Muscle of back (tissue), 11 donors: ENCODE measurements around the gene GINS1. TPM values are rescaled to one million over a fixed set of nuclear protein-coding genes. Genes with fewer than 3 reads are reported as not detected.
A peak's percentile ranks its signal among the peaks of the same experiment; 100 is the strongest.

Experiments
- DNase-seq, 3 donors: peaks; one replicate each; pipeline versions ENCODE4 v3.0.0 to v3.0.0-alpha.2; 2013
- polyA plus RNA-seq, 10 donors: library from polyadenylated mRNA; unstranded; fragments of 120-200 nt; gene quantifications; one replicate each; pipeline ENCODE4 v1.2.1, GENCODE V29; 2013; ENCODE audit not compliant: insufficient read length in 10 of 10

GINS1 gene
- polyA plus RNA-seq, 10 donors, result 4.9 to 13.5 (median 7.5) TPM

DNA sequence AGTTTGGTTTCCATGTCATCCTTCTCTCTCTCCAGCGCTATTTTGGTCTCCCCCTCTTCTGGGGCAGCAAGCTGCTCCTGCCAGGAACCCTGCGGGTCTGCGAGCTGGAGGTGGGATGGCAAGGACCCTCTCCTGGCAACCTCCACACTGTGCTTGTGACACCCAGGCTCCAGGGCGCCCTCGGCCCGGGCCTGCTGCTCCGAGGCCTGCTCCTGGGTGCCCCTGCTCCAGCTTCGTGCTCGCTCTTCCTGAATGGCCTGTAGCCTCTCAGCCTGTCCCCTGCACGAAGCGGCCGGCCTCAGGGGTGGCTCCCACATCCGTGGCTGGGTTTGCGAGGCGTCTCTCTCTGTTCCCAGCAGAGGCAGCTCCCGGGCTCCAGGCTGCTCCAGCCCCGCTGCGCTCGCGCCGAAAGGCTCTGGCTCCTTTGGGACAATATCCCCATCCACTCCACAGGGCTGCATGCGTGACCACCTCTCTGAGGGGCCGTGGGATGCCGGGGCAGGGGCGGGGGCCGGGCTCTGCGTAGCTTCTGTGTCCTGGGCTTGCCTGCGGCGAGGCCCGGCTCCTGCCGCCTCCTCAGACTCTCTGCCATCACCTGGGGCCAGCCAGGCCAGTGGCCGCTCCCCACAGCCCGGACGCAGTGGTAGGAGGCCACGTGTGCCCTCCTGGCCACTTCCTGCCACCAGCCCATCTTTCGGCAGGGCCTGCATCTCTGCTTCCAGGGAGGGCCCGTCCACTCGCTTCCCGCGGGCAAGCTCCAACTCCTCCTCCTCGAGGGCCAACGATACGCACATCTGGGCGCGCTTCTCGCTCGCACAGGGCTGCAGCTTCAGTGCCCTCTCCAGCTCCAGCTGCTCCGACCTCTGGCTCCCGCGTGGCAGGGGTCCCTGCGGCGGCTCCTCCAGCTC is 68.9 kb downstream of the GINS1 start:
- no peak for DNase-seq

DNA sequence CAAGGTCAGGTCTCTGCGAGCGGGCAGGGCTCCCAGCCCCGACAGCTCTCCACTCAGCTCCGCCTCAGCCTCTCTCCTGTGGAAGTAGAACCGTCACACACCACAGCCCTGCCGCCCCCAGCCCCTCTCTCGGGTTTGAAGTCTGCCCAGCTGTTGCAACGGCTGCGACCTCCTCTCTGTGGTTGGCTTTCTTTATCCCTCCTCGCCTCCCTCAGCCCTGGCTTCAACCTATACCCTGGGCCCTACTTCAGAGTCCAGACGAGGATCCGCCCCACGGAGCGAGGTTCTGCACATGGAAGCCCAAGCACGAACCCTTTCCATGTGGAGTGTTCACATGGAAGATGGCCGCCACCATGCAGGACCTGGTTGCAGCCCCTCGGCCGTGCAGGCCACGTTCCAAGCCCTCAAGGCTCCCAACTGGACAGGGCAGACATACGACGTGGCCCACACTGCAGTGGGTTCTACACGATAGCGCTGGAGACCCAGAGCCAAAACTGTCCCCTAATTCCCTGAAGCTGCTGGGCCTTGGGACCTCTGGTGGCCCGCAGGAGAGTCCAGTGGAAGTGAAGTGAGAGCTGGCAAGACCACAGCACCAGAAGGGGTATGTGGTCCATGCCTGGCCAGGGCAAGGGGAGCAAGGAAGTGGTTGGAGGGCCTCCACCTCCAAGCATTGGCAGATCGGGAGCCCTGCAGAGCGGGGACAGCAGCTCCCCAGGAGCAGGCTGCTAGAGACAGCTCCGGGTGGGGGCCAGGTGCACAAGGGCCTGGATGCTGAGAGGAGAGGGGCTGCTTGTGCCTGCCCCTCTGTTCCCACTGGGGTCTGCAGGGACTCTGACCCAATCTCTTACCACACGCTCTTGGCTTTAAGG is 69.8 kb downstream of the GINS1 start:
- no peak for DNase-seq

GRCh38 chr20:25478889-25479568 is 71.6 kb downstream of the GINS1 start:
- no peak for DNase-seq

- no peak for DNase-seq
These were observed 72.2 kb downstream of the GINS1 start for GRCh38 chr20:25479638-25480037.

- DNase-seq, result no peak
These were observed 72.7 kb downstream of the GINS1 start for GRCh38 chr20:25480156-25480555.

DNA sequence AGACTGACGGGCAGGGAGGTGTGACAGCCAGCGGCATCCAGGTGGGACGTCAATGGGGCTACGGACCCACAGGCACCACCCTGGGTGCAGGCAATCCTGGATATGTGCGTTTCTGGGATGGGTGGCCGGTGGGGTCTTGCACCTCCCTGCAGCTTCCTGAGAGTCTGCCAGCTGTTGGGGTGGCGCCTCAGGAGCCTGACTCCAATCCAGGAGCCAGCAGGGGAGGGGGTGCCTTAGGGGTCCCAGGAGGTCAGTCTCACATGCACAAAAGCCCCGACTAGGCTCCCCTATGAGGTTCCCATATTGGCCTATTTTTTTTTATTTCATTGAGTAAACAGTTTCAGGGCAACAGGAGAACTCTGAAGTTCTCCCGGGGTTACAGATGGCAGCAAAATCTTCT is 73.3 kb downstream of the GINS1 start:
- DNase-seq, result no peak

GRCh38 chr20:25481235-25481917 is 73.9 kb downstream of the GINS1 start:
- DNase-seq, result no peak

DNA sequence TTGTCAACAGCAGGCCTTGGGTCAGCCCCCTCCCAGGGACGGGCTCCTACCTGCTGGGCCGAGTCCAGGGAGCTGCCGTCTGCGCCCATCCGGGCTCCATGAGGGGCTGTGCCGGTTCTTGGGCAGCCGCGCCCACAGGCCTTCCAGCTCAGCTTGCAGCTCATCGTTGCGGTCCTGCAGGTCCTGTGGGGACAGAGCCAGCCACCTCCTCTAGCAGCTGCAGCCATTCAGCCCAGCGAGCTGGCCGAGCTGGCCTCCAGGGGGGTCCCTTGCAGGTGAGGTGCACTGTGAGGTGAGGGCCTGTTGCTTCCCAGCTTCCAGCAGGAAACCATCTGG is 74.4 kb downstream of the GINS1 start:
- no peak for DNase-seq

- no peak for DNase-seq
These were observed 76.1 kb downstream of the GINS1 start for GRCh38 chr20:25483431-25484132.

DNA sequence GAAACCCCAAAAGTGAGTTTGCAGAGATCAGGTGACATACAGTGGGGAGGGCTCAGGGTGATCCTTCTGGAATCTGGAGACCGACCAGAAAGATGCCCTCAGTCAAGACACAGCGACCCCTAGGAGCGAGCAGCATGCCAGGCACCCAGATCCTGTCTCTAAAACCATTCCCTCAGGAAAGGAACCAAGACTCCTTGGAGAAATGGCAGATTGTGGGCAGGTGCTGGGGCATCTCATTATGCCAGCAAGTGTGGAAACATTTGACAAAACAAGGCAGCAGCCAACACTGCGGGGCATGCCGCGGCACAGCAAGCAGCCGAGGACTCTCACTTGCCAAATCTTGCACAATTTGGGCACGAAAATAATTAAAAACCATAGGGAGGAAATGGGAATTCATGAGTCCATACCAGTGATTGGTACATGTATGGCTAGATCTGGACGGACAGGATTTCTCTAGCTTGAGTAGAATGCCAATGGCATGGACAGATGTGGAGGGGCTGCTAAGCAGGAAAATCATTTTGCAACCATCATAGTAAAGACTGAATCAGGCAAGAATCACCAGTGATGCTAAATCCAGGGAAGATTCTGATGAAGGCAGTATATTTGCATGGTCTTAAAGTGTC is 76.9 kb downstream of the GINS1 start:
- no peak for DNase-seq

DNA sequence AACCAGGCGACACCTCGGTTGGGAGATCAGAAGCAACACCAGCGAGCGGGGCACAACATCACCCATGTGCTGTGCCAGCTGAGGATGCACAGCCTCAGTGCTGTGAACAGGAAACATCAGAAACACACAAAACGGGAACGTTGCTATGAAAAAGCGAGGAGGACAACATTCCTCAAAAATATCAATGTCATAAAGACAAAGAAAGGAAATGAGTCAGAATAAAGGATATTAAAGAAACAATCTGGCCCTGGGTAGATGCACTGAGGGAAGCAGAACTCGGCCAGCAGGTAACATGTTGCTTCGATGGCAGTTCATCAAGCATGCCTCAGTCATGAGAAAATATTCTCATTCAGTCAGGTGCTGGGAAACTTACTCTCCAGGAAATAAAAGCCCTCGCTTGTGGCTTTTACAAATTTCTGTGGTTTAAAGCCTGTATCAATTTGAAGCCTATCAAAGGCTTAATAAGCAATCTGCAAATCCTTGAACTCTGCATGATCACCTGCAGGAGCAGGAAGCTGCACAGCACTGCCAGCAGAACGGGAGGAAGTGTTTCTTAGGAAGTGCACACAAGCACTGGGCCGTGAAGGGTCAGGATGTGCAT is 77.5 kb downstream of the GINS1 start:
- no peak for DNase-seq

- no peak for DNase-seq
These were observed 78.4 kb downstream of the GINS1 start for GRCh38 chr20:25485872-25486271.

- DNase-seq, result peak in 1 of 3 donors; percentile 21
These were observed 78.9 kb downstream of the GINS1 start for GRCh38 chr20:25486377-25486776.

GRCh38 chr20:25487306-25487705 is 79.8 kb downstream of the GINS1 start:
- no peak for DNase-seq

DNA sequence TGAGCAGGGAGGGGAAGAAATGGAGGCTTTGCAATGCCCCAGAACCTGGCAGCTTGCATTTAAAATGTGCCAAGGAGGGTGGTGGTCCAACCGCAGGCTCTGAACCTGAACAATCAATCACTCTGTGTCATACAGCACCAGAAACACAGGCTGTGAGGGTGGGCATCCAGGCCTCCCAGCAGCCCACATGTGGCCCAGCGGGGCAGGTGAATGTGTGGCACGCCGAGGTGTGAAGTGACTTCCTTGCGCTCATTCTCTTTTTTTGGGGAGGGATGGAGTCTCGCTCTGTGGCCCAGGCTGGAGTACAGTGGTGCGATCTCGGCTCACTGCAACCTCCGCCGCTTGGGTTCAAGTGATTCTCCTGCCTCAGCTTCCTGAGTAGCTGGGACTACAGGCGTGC is 80.5 kb downstream of the GINS1 start:
- no peak for DNase-seq

GRCh38 chr20:25489221-25489871 is 81.9 kb downstream of the GINS1 start:
- DNase-seq, result no peak

DNA sequence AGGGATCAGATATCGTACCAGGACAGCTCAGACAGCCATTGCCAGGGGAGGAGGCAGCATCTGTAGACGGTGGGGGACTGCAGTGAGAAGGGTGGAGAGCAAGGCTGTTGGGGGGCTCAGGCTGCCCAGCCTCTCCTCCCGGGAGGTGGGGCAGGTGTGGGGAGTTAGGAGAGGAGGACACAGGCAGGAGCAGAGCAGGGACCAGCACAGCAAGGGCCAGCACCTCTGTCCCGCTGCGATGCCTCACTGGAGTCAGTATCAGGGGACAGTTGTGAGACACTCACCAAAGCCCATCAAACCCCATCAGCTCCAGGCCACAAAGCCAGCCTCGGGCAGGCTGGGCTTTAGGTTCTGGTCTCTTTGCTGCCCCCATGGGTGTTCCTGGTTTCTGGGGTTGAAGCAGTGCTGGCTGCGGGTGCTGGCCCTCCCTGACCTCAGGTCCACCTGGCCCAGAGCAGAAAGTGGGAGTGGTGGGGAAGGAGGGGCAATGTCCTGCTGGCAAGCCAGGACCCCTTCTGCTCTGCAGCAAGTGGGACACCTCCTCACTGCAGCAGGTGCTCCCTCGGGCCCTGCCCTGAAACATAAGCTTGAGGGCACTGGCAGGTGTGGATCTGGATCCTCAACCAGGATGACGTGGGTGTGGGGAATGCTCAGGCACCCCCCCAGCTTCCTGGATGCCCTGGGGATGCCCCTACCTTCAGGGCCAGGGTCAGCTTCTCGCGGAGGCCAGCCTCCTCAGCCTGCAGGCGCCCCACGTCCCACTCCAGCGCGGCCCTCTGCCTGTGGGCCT is 83.4 kb downstream of the GINS1 start:
- no peak for DNase-seq

DNA sequence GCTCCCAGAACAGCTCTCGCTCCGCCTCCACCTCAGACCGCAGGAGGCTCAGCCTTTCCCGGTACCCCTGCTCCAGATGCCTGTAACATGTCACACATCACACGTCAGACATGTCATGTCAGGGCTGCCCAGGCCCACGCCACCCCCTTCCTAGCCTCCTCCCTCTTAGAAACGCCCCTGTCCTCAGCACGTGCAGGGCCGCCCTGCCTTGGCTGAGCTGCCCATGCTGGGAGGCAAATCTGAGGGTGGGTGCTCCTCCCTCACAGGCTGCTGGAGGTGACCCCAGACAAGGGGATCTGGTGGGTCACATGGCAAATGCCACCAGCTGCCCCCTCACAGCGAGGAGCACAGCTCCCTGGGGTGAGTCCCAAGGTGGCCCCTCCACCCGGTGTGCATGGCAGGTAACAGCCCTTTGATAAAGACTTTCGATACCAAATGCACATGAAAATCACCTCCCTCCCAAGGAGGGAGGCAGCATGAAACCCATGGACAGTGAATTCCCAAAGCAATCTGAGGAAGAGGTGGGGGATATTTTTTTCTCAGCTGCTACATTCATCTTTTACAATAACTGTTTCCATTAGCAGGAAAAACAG is 84.1 kb downstream of the GINS1 start:
- DNase-seq, result no peak
